ENCODE results near the gene BMI1.

Gene BMI1

DNA sequence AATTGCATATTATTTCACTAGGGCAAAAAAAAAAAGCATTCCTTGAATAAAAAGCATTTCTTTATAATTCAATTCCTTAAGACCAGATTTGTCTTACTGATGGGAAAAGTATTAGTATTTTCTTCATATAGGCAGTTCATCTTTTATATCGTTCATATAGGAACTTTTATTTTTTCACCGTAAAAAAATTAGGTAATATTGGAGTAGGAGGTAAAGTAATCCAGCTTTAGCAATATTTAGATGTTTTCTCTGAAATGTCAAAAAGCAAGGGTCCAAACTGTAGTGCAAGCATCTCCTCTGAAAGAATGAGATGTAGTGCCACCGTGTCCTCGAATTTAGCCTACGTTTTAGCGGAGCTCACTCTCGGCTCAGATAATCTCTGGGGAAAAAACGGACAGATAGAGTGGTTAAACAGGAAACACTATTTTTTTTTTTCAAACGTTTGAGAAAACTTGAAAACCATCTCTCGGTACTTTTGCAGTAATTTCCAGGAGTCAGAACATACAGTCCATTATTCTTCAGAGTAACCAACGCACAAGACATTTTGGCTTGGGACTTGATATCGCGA, 18.9 kb downstream of the BMI1 start:
- Histone ChIP-seq H3K79me2 (ENCODE audit: low read length) (no peaks in the 10 kb centered on the region), H3F3A (ENCODE audit: insufficient read depth, low read length) (peaks cover 27% of the 10 kb centered on the region), H3K4me2 (ENCODE audit: low read depth, low read length) (peak overlapping the region; percentile 91), H3K27me3 (replicated peaks; ENCODE audit: insufficient read depth, low read length) (peaks cover 53% of the 10 kb centered on the region), H2AFZ (ENCODE audit: low read length) (peak overlapping the region; percentile 67), H3K9me2 (replicated peaks; ENCODE audit: insufficient read depth, low read length) (no peaks in the 10 kb centered on the region), H3K9ac (ENCODE audit: low read length) (peak overlapping the region; percentile 89), H4K20me1 (ENCODE audit: insufficient read depth, low read length) (no peaks in the 10 kb centered on the region), H3K9me3 (replicated peaks; ENCODE audit: insufficient read depth, low read length) (no peaks in the 10 kb centered on the region), H3K27ac (ENCODE audit: low read length) (peak overlapping the region; percentile 84; the same call in 1 of the 2 replicates), H3K4me3 (ENCODE audit: low read length) (peak overlapping the region; percentile 61), H3K36me3 (replicated peaks; ENCODE audit: insufficient read depth, low read length) (no peaks in the 10 kb centered on the region), H3K4me1 (ENCODE audit: low read length) (peaks cover 31% of the 10 kb centered on the region)
- TF ChIP-seq EZH2 (optimal IDR thresholded peaks at IDR 0.05; ENCODE audit: low read depth, low read length) (no peak), EZH2phosphoT487 (IDR thresholded peaks at IDR 0.05; ENCODE audit: low read length) (no peak)
- TF ChIP-seq, protein P1, sequence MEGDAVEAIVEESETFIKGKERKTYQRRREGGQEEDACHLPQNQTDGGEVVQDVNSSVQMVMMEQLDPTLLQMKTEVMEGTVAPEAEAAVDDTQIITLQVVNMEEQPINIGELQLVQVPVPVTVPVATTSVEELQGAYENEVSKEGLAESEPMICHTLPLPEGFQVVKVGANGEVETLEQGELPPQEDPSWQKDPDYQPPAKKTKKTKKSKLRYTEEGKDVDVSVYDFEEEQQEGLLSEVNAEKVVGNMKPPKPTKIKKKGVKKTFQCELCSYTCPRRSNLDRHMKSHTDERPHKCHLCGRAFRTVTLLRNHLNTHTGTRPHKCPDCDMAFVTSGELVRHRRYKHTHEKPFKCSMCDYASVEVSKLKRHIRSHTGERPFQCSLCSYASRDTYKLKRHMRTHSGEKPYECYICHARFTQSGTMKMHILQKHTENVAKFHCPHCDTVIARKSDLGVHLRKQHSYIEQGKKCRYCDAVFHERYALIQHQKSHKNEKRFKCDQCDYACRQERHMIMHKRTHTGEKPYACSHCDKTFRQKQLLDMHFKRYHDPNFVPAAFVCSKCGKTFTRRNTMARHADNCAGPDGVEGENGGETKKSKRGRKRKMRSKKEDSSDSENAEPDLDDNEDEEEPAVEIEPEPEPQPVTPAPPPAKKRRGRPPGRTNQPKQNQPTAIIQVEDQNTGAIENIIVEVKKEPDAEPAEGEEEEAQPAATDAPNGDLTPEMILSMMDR (IDR thresholded peaks at IDR 0.05; ENCODE audit: low read length) = no peak
- DNase-seq = no peak

DNA sequence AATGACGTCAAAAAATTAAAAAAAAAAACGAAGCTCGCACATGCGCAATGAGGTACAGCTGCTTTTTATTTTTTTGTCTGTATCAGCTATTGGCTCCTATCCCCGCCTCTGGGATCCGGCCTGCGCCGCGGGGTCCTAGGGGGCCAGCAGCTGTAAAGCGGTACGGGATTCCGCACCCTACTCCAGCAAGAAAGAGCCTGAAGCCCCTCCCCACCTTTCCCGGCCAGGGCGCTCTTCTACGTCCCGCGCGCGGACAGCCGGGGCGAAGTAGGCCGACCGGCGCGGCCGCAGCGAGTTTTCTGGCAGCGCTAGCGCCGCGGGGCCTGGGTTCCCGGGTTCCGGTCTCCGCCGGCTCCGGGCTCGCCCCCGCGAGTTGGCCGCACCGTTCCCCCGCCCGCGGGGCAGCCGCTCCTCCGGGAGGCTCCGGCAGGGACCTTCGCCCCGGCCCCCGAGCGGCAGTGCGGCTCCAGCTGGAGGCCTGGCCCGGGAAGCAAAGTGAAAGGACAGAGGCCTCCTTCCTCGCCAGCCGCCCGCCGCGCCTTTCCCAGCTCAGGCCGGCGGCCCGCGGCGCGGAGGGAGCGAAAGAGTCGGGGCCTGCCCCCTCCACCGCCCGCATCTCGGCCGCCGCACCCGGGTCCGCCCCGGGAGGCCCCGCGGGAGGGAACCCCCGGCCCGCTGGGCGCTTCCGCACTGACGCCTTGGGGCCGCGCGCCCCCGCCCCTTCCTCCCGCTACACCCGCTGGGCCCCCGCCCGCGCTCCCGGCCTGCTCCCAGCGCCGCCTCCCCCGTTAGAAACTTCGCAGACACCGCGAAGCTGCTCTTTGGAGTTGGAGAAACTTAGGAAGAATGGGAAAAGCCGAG, 19.7 kb downstream of the BMI1 start:
- H3K9ac ChIP-seq (ENCODE audit: low read length) = peak overlapping the region; percentile 89
- H4K20me1 ChIP-seq (ENCODE audit: insufficient read depth, low read length) = no peaks in the 10 kb centered on the region

DNA sequence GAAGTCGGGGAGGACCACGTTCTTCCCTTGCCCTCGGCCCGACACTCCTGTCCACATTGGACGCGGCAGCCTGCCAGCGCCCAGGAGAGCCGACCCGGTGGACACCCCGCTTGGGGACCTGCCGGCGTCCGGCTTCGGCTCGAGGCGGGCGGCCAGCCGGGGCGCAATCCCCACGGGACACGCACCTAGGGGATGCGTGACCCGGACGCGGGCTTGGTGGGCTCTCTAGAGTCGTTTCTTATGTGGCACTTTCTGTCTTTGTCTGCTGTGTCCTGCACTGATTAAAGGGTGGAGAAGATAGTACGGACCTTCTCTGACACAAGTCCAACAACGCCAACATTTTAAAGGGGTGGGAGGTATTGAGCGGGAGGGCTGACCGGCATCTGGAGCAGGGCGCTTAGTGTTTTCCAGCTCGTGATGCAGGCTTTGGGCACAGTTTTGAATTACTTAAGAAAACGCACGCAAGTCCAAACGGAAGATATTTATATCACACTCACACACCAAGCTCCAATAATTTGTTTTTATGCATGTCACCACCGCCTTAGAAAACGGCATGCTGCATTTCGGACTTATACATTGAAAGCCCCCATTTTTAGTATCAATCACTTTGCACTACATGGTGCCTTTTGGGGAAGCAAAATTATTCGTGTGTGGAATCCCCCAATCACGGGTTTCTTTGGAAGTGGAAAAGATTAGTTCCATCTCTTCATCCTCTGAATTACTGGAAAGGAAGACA, 20.5 kb downstream of the BMI1 start:
- peak overlapping the region; percentile 84; the same call in 1 of the 2 replicates for H3K27ac ChIP-seq (ENCODE audit: low read length)
- H3K4me2 ChIP-seq (ENCODE audit: low read depth, low read length) = peak overlapping the region; percentile 91
- peaks cover 27% of the 10 kb centered on the region for H3F3A ChIP-seq (ENCODE audit: insufficient read depth, low read length)
- H3K79me2 ChIP-seq (ENCODE audit: low read length) = no peaks in the 10 kb centered on the region
- peaks cover 34% of the 10 kb centered on the region for H3K4me1 ChIP-seq (ENCODE audit: low read length)
- peak overlapping the region; percentile 89 for H3K9ac ChIP-seq (ENCODE audit: low read length)
- no peak for TF ChIP-seq EZH2phosphoT487 (IDR thresholded peaks at IDR 0.05; ENCODE audit: low read length)
- TF ChIP-seq, protein P1 (IDR thresholded peaks at IDR 0.05; ENCODE audit: low read length) = no peak
- TF ChIP-seq EZH2 (optimal IDR thresholded peaks at IDR 0.05; ENCODE audit: low read depth, low read length) = no peak
- H3K4me3 ChIP-seq (ENCODE audit: low read length) = peak overlapping the region; percentile 76
- H3K9me2 ChIP-seq (replicated peaks; ENCODE audit: insufficient read depth, low read length) = no peaks in the 10 kb centered on the region
- no peak for DNase-seq
- H3K36me3 ChIP-seq (replicated peaks; ENCODE audit: insufficient read depth, low read length) = no peaks in the 10 kb centered on the region
- no peaks in the 10 kb centered on the region for H4K20me1 ChIP-seq (ENCODE audit: insufficient read depth, low read length)
- H3K9me3 ChIP-seq (replicated peaks; ENCODE audit: insufficient read depth, low read length) = no peaks in the 10 kb centered on the region
- peaks cover 40% of the 10 kb centered on the region for H3K27me3 ChIP-seq (replicated peaks; ENCODE audit: insufficient read depth, low read length)
- H2AFZ ChIP-seq (ENCODE audit: low read length) = peak overlapping the region; percentile 82

More for the DNA sequence above, 19.7 kb downstream of the BMI1 start:
- H3K4me2 ChIP-seq (ENCODE audit: low read depth, low read length) = peak overlapping the region; percentile 91
- TF ChIP-seq EZH2 (optimal IDR thresholded peaks at IDR 0.05; ENCODE audit: low read depth, low read length) (no peak), EZH2phosphoT487 (IDR thresholded peaks at IDR 0.05; ENCODE audit: low read length) (no peak)
- TF ChIP-seq, protein P1 (IDR thresholded peaks at IDR 0.05; ENCODE audit: low read length) = no peak
- H3K36me3 ChIP-seq (replicated peaks; ENCODE audit: insufficient read depth, low read length) = no peaks in the 10 kb centered on the region
- H3K27me3 ChIP-seq (replicated peaks; ENCODE audit: insufficient read depth, low read length) = peaks cover 48% of the 10 kb centered on the region
- peaks cover 27% of the 10 kb centered on the region for H3F3A ChIP-seq (ENCODE audit: insufficient read depth, low read length)
- peak overlapping the region; percentile 76 for H3K4me3 ChIP-seq (ENCODE audit: low read length)
- H3K4me1 ChIP-seq (ENCODE audit: low read length) = peaks cover 34% of the 10 kb centered on the region
- DNase-seq = peak; percentile 88
- H2AFZ ChIP-seq (ENCODE audit: low read length) = peak overlapping the region; percentile 82
- H3K9me3 ChIP-seq (replicated peaks; ENCODE audit: insufficient read depth, low read length) = no peaks in the 10 kb centered on the region
- H3K79me2 ChIP-seq (ENCODE audit: low read length) = no peaks in the 10 kb centered on the region
- H3K27ac ChIP-seq (ENCODE audit: low read length) = peak overlapping the region; percentile 84
- no peaks in the 10 kb centered on the region for H3K9me2 ChIP-seq (replicated peaks; ENCODE audit: insufficient read depth, low read length)

Measured in MM.1S (cell line).